ENCODE results near the gene PLEKHA3.

GRCh38 chr2:178514664-178515063 lies 34.4 kb downstream of the PLEKHA3 start:
- no peak for TF ChIP-seq CTCF (conservative IDR thresholded peaks at IDR 0.05)
- no peak for TF ChIP-seq ZFX (IDR thresholded peaks at IDR 0.05)

Measured in C4-2B (cell line).